Lower leg skin (tissue), 3 donors: Measurements from ENCODE around the gene AUTS2.

Experiments used
- POLR2A ChIP-seq, 2 donors: fragments of 450-650 bp; IDR thresholded peaks; one replicate each; pipeline ENCODE4 v1.6.1; 2016 to 2017; ENCODE audit warnings: antibody characterized with exemption in 2 of 2, mild to moderate bottlenecking in 1 of 2, moderate library complexity in 1 of 2
- TF ChIP-seq, protein P1 (sequence below), 3 donors: fragments of 450-650 bp; IDR thresholded peaks; one replicate each; pipeline ENCODE4 v1.5.1; 2016; ENCODE audit warnings: antibody characterized with exemption in 3 of 3, mild to moderate bottlenecking in 3 of 3, moderate library complexity in 2 of 3

- TF ChIP-seq, protein P1, sequence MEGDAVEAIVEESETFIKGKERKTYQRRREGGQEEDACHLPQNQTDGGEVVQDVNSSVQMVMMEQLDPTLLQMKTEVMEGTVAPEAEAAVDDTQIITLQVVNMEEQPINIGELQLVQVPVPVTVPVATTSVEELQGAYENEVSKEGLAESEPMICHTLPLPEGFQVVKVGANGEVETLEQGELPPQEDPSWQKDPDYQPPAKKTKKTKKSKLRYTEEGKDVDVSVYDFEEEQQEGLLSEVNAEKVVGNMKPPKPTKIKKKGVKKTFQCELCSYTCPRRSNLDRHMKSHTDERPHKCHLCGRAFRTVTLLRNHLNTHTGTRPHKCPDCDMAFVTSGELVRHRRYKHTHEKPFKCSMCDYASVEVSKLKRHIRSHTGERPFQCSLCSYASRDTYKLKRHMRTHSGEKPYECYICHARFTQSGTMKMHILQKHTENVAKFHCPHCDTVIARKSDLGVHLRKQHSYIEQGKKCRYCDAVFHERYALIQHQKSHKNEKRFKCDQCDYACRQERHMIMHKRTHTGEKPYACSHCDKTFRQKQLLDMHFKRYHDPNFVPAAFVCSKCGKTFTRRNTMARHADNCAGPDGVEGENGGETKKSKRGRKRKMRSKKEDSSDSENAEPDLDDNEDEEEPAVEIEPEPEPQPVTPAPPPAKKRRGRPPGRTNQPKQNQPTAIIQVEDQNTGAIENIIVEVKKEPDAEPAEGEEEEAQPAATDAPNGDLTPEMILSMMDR (IDR thresholded peaks at IDR 0.05) = no peak
- TF ChIP-seq POLR2A (IDR thresholded peaks at IDR 0.05) = no peak
Observed at GRCh38 chr7:70237256-70237655, 639.0 kb downstream of the AUTS2 start.
